Transverse colon (tissue), 3 donors: ENCODE data around the gene VTI1A.

Experiments
- EP300 ChIP-seq: sonication (generic); formaldehyde crosslinking; IDR thresholded peaks from one replicate; pipeline ENCODE4 v1.6.1; 2017; ENCODE audit warnings: antibody characterized with exemption, low read depth
- TF ChIP-seq, protein P1 (sequence below), 5 experiments: fragments of 200-600 bp in 3 of 5; fragments of 450-650 bp in 2 of 5; sonication (generic) in 3 of 5; IDR thresholded peaks; 1 replicate in 2 of 5; 2 replicates in 3 of 5; pipeline ENCODE4 v1.5.1; 2016 to 2017; ENCODE audit warnings: antibody characterized with exemption in 5 of 5, inconsistent platforms in 3 of 5, mild to moderate bottlenecking in 2 of 5, moderate library complexity in 1 of 5

GRCh38 chr10:112481602-112482001, 34.6 kb downstream of the VTI1A start:
- TF ChIP-seq EP300: no peak
- TF ChIP-seq, protein P1, sequence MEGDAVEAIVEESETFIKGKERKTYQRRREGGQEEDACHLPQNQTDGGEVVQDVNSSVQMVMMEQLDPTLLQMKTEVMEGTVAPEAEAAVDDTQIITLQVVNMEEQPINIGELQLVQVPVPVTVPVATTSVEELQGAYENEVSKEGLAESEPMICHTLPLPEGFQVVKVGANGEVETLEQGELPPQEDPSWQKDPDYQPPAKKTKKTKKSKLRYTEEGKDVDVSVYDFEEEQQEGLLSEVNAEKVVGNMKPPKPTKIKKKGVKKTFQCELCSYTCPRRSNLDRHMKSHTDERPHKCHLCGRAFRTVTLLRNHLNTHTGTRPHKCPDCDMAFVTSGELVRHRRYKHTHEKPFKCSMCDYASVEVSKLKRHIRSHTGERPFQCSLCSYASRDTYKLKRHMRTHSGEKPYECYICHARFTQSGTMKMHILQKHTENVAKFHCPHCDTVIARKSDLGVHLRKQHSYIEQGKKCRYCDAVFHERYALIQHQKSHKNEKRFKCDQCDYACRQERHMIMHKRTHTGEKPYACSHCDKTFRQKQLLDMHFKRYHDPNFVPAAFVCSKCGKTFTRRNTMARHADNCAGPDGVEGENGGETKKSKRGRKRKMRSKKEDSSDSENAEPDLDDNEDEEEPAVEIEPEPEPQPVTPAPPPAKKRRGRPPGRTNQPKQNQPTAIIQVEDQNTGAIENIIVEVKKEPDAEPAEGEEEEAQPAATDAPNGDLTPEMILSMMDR (IDR thresholded peaks at IDR 0.05): no peak
